GM21423 (cell line): ENCODE data around the gene CRYM.
"Not testable (repeated sequence)": the region's sequence is repeated elsewhere in the genome, so short reads cannot be mapped to it uniquely, and the experiment has no call there.

Source experiments
- ATAC-seq: cut with Tn5 transposase; IDR thresholded peaks from one replicate; pipeline ENCODE4 v1.9.1; 2021; ENCODE audit warnings: mild to moderate bottlenecking, moderate library complexity; ENCODE audit not compliant: unreplicated experiment

Gene CRYM

GRCh38 chr16:21277927-21278706 lies at the start of gene CRYM:
Gene CRYM (minus strand): TSS chr16:21278290. CDS start chr16:21278251, 39 bp downstream.
- peak; percentile 64 for ATAC-seq

- ATAC-seq, result no peak
These were observed 49.0 kb upstream of the CRYM start for GRCh38 chr16:21327046-21327445.

GRCh38 chr16:21326459-21326858 lies 48.4 kb upstream of the CRYM start:
- no peak for ATAC-seq

- ATAC-seq, result no peak
These were observed 46.2 kb upstream of the CRYM start for GRCh38 chr16:21324267-21324666.

- ATAC-seq, result not testable (repeated sequence)
These were observed 44.2 kb upstream of the CRYM start for GRCh38 chr16:21322251-21322650.

- ATAC-seq, result no peak
These were observed 43.6 kb upstream of the CRYM start for GRCh38 chr16:21321736-21322135.

GRCh38 chr16:21314339-21314738 lies 36.2 kb upstream of the CRYM start:
- no peak for ATAC-seq

GRCh38 chr16:21312863-21313372 lies 34.8 kb upstream of the CRYM start:
- ATAC-seq, result not testable (repeated sequence)

- not testable (repeated sequence) for ATAC-seq
These were observed 34.0 kb upstream of the CRYM start for GRCh38 chr16:21312046-21312445.

GRCh38 chr16:21306712-21307111 lies 28.6 kb upstream of the CRYM start:
- not testable (repeated sequence) for ATAC-seq

GRCh38 chr16:21302898-21303528 lies 24.9 kb upstream of the CRYM start:
- no peak for ATAC-seq

GRCh38 chr16:21302454-21302853 lies 24.4 kb upstream of the CRYM start:
- ATAC-seq, result no peak

GRCh38 chr16:21301895-21302291 lies 23.8 kb upstream of the CRYM start:
- ATAC-seq, result no peak

GRCh38 chr16:21301168-21301894 lies 23.2 kb upstream of the CRYM start:
- peak; percentile 54 for ATAC-seq

- ATAC-seq, result peak; percentile 50
These were observed 22.4 kb upstream of the CRYM start for GRCh38 chr16:21300309-21301167.

- ATAC-seq, result not testable (repeated sequence)
These were observed 11.7 kb upstream of the CRYM start for GRCh38 chr16:21289789-21290188.

- ATAC-seq, result no peak
These were observed 7.2 kb upstream of the CRYM start for GRCh38 chr16:21285314-21285713.

- no peak for ATAC-seq
These were observed 6.3 kb upstream of the CRYM start for GRCh38 chr16:21284414-21284813.

GRCh38 chr16:21283521-21284289 lies 5.6 kb upstream of the CRYM start:
- no peak for ATAC-seq
